SH-SY5Y (cell line): ENCODE data around the gene NHP2.

Experiments
- GATA2 ChIP-seq: IDR thresholded peaks from 2 replicates; pipeline ENCODE4 v1.6.1; 2011; ENCODE audit warnings: mild to moderate bottlenecking, low read depth, low read length
- GATA3 ChIP-seq: IDR thresholded peaks from 2 replicates; pipeline ENCODE4 v1.6.1; 2011; ENCODE audit warnings: low read depth, mild to moderate bottlenecking, low read length, moderate library complexity

GRCh38 chr5:178193251-178193809 lies 39.6 kb upstream of the NHP2 start:
- no peak for TF ChIP-seq GATA2
- TF ChIP-seq GATA3 = no peak
